H1 (cell line): ENCODE data around the gene GLYATL3. TPM values are rescaled to one million over a fixed set of nuclear protein-coding genes. Genes with fewer than 3 reads are reported as not detected.

ENCODE experiments used
- CTCF ChIA-PET: fragments of 300-600 bp; sonication (Branson Sonifier 250); formaldehyde crosslinking; loops from one replicate; lab custom pipeline; 2021; ENCODE audit not compliant: partially characterized antibody; lab: Charles Lee
- POLR2A ChIA-PET: fragments of 300-600 bp; sonication (Branson Sonifier 250); formaldehyde crosslinking; loops from one replicate; lab custom pipeline; 2021; ENCODE audit warnings: inconsistent platforms; ENCODE audit not compliant: partially characterized antibody; lab: Charles Lee
- DNase-seq, 2 experiments: peaks; one replicate each; pipeline versions ENCODE4 v3.0.0 to v3.0.0-alpha.2; 2010 to 2022; ENCODE audit warnings: low spot score in 2 of 2, low read depth in 1 of 2, mixed read lengths in 1 of 2
- FAIRE-seq: peaks from 2 replicates; lab custom pipeline; 2011; peaks lifted over from hg19 to GRCh38; lab: Jason Lieb, UNC
- H2AFZ ChIP-seq: 2 replicates; pipeline ENCODE4 v1.8.1; 2012; ENCODE audit warnings: low read length, inconsistent platforms
- H2AK5ac ChIP-seq: 2 replicates; pipeline ENCODE4 v1.6.1; 2013; ENCODE audit warnings: low read depth, low read length
- H2BK120ac ChIP-seq: replicated peaks from 2 replicates; pipeline ENCODE3; 2013; ENCODE audit warnings: low read depth, low read length, inconsistent platforms
- H2BK12ac ChIP-seq: 2 replicates; pipeline ENCODE4 v1.6.1; 2013; ENCODE audit warnings: low read depth, low read length
- H2BK15ac ChIP-seq: 2 replicates; pipeline ENCODE4 v1.6.1; 2013; ENCODE audit warnings: low read length
- H2BK20ac ChIP-seq: 2 replicates; pipeline ENCODE4 v1.6.1; 2013; ENCODE audit warnings: low read length
- H2BK5ac ChIP-seq: 2 replicates; pipeline ENCODE4 v1.6.1; 2013; ENCODE audit warnings: low read depth, low read length
- H3K14ac ChIP-seq: 2 replicates; pipeline ENCODE4 v1.6.1; 2013; ENCODE audit warnings: inconsistent platforms; ENCODE audit not compliant: insufficient read length
- H3K18ac ChIP-seq: 2 replicates; pipeline ENCODE4 v1.6.1; 2013; ENCODE audit warnings: low read length; ENCODE audit errors: extremely low read depth
- H3K23ac ChIP-seq: 2 replicates; pipeline ENCODE4 v1.6.1; 2013; ENCODE audit warnings: inconsistent platforms; ENCODE audit not compliant: insufficient read length
- H3K23me2 ChIP-seq: 2 replicates; pipeline ENCODE4 v1.6.1; 2013; ENCODE audit warnings: low read depth, low read length
- H3K27ac ChIP-seq: 2 replicates; pipeline ENCODE4 v1.6.1; 2011; ENCODE audit warnings: low read depth, low read length, inconsistent platforms
- H3K27me3 ChIP-seq, 4 experiments: replicated peaks in 1 of 4; 1 replicate in 1 of 4; 2 replicates in 3 of 4; pipeline versions ENCODE4 v1.6.1 to v1.8.1; 2011 to 2013; ENCODE audit warnings: low read length in 3 of 4, mild to moderate bottlenecking in 3 of 4, inconsistent platforms in 2 of 4, mixed read lengths in 2 of 4, moderate library complexity in 1 of 4; ENCODE audit not compliant: control insufficient read depth in 3 of 4, insufficient read depth in 3 of 4; ENCODE audit errors: extremely low read depth in 1 of 4
- H3K36me3 ChIP-seq, 4 experiments: 2 replicates each; pipeline versions ENCODE4 v1.6.1 to v1.8.1; 2011 to 2013; ENCODE audit warnings: mild to moderate bottlenecking in 4 of 4, low read length in 3 of 4, moderate library complexity in 2 of 4, control low read depth in 1 of 4, inconsistent platforms in 1 of 4; ENCODE audit not compliant: insufficient read depth in 4 of 4, control insufficient read depth in 2 of 4
- H3K4ac ChIP-seq: replicated peaks from 2 replicates; pipeline ENCODE3; 2013; ENCODE audit warnings: low read length, low read depth, mixed read lengths, inconsistent platforms; ENCODE audit not compliant: insufficient read length
- H3K4me1 ChIP-seq, 4 experiments: replicated peaks in 1 of 4; 1 replicate in 1 of 4; 2 replicates in 3 of 4; pipeline versions ENCODE4 v1.6.1 to v1.8.1; 2011 to 2013; ENCODE audit warnings: low read length in 3 of 4, inconsistent platforms in 2 of 4, mixed read lengths in 1 of 4; ENCODE audit not compliant: insufficient read depth in 4 of 4, control insufficient read depth in 3 of 4
- H3K4me2 ChIP-seq, 2 experiments: 2 replicates each; pipeline versions ENCODE4 v1.6.1 to v1.8.1; 2011 to 2013; ENCODE audit warnings: low read depth in 2 of 2, low read length in 2 of 2, control low read depth in 1 of 2, inconsistent platforms in 1 of 2, mild to moderate bottlenecking in 1 of 2; ENCODE audit not compliant: insufficient read depth in 1 of 2
- H3K4me3 ChIP-seq, 4 experiments: fragments of 200-600, 300-600 bp in 1 of 4; sonication (generic), shearing (Covaris generic), sonication (Bioruptor Twin) in 1 of 4; 2 replicates each; pipeline versions ENCODE4 v1.5.1 to v1.8.1; 2011 to 2016; ENCODE audit warnings: low read length in 4 of 4, low read depth in 3 of 4, control low read depth in 2 of 4, inconsistent platforms in 2 of 4, mild to moderate bottlenecking in 2 of 4, mixed read lengths in 1 of 4, moderate library complexity in 1 of 4; ENCODE audit not compliant: insufficient read depth in 2 of 4; ENCODE audit errors: extremely low read depth in 1 of 4
- H3K56ac ChIP-seq: replicated peaks from 2 replicates; pipeline ENCODE3; 2013; ENCODE audit warnings: low read depth, mild to moderate bottlenecking, mixed read lengths, low read length, inconsistent platforms; ENCODE audit not compliant: insufficient read length
- H3K79me1 ChIP-seq: 2 replicates; pipeline ENCODE4 v1.6.1; 2013; ENCODE audit warnings: low read depth, low read length, control low read depth
- H3K79me2 ChIP-seq, 2 experiments: 2 replicates each; pipeline versions ENCODE4 v1.6.1 to v1.8.1; 2012 to 2013; ENCODE audit warnings: low read length in 2 of 2, mild to moderate bottlenecking in 2 of 2, inconsistent platforms in 1 of 2; ENCODE audit not compliant: insufficient read depth in 2 of 2, control insufficient read depth in 1 of 2
- H3K9ac ChIP-seq, 4 experiments: replicated peaks in 1 of 4; 1 replicate in 1 of 4; 2 replicates in 3 of 4; pipeline versions ENCODE4 v1.6.1 to v1.8.1; 2011 to 2013; ENCODE audit warnings: low read depth in 3 of 4, low read length in 3 of 4, control low read depth in 2 of 4, mild to moderate bottlenecking in 2 of 4, moderate library complexity in 2 of 4, inconsistent platforms in 1 of 4; ENCODE audit errors: extremely low read depth in 1 of 4
- H3K9me3 ChIP-seq, 2 experiments: 2 replicates each; pipeline versions ENCODE4 v1.6.1 to v1.8.1; 2012 to 2013; ENCODE audit warnings: mild to moderate bottlenecking in 2 of 2, moderate library complexity in 2 of 2, control low read depth in 1 of 2, inconsistent platforms in 1 of 2, low read depth in 1 of 2, low read length in 1 of 2, mixed read lengths in 1 of 2; ENCODE audit not compliant: insufficient read depth in 2 of 2
- H4K20me1 ChIP-seq, 2 experiments: replicated peaks in 1 of 2; 2 replicates each; pipeline versions ENCODE3 to v1.8.1; 2011 to 2013; ENCODE audit warnings: inconsistent platforms in 2 of 2, low read length in 2 of 2, mild to moderate bottlenecking in 1 of 2; ENCODE audit not compliant: insufficient read depth in 2 of 2, control insufficient read depth in 1 of 2
- H4K5ac ChIP-seq: 2 replicates; pipeline ENCODE4 v1.6.1; 2013; ENCODE audit warnings: low read length, low read depth, mixed read lengths, inconsistent platforms; ENCODE audit not compliant: insufficient read length
- H4K8ac ChIP-seq: 2 replicates; pipeline ENCODE4 v1.8.0; 2013; ENCODE audit warnings: mild to moderate bottlenecking, moderate library complexity, low read length, inconsistent platforms; ENCODE audit not compliant: insufficient read depth; ENCODE audit errors: extremely low read depth
- H4K91ac ChIP-seq: replicated peaks from 2 replicates; pipeline ENCODE3; 2013; ENCODE audit warnings: low read length, mixed read lengths, inconsistent platforms; ENCODE audit not compliant: insufficient read length
- BRCA1 ChIP-seq: IDR thresholded peaks from 2 replicates; pipeline ENCODE4 v1.6.1; 2012; ENCODE audit warnings: low read depth, low read length, improper control_type of control experiment
- PHF8 ChIP-seq: fragments of 200-600 bp; sonication (generic); conservative IDR thresholded peaks from 2 replicates; pipeline ENCODE4 v1.7.1; 2012; ENCODE audit warnings: low read depth, mild to moderate bottlenecking, inconsistent platforms, low read length, moderate library complexity
- SIN3A ChIP-seq, 2 experiments: IDR thresholded peaks in 1 of 2; conservative IDR thresholded peaks in 1 of 2; 2 replicates each; pipeline ENCODE4 v1.6.1; 2011 to 2012; ENCODE audit warnings: low read length in 2 of 2, improper control_type of control experiment in 1 of 2, low read depth in 1 of 2, mild to moderate bottlenecking in 1 of 2
- SIRT6 ChIP-seq: IDR thresholded peaks from one replicate; pipeline ENCODE4 v1.7.1; 2012; ENCODE audit warnings: low read length, inconsistent platforms
- SP1 ChIP-seq: IDR thresholded peaks from 2 replicates; pipeline ENCODE4 v1.6.1; 2011; ENCODE audit warnings: low read depth, low read length
- YY1 ChIP-seq: IDR thresholded peaks from 2 replicates; pipeline ENCODE4 v1.6.1; 2011; ENCODE audit warnings: low read depth, mild to moderate bottlenecking, low read length
- WGBS, 2 experiments: shearing (Covaris generic) in 1 of 2; methylation state at CpG; one replicate each; pipeline versions ENCODE4 v1.1.6 to v1.1.7; 2013 to 2015; ENCODE audit warnings: low lambda C conversion rate in 2 of 2, mixed read lengths in 2 of 2, inconsistent platforms in 1 of 2, low coverage in 1 of 2, missing lambda C conversion rate in 1 of 2; ENCODE audit not compliant: insufficient replicate concordance in 2 of 2, insufficient coverage in 1 of 2, insufficient read length in 1 of 2; ENCODE audit errors: extremely low coverage in 1 of 2, missing lambda C conversion rate in 1 of 2; 5-methylcytosine and 5-hydroxymethylcytosine counted together
- polyA plus RNA-seq, 7 experiments: library from polyadenylated mRNA; depleted of rRNA in 3 of 7; stranded (reverse) in 5 of 7; unstranded in 2 of 7; fragments of >200 nt in 5 of 7; fragments of 200-250 nt in 2 of 7; gene quantifications; 1 replicate in 5 of 7; 2 replicates in 1 of 7; 4 replicates in 1 of 7; pipeline versions ENCODE4 v1.2.1 to v1.2.3, GENCODE V29; 2011 to 2013; ENCODE audit warnings: missing spikeins in 2 of 7, mixed read lengths in 2 of 7
- total RNA-seq: library from RNA; stranded (reverse); fragmentation: NEBNext Ultra II Directional; extraction: Animal tissue kit (Norgen Biotek cat#: 25700); gene quantifications from 2 replicates; pipeline ENCODE4 v1.2.1, GENCODE V29; 2021

The GLYATL3 gene
- total and polyA plus RNA-seq, 2 of the 8 experiments (the other 6 are each of a cell fraction or from before 2014, with no cell fraction given), result not detected

- ChIA-PET POLR2A (no interaction called here), CTCF (interaction anchor here (0.9 to 1.9 kb wide), 2 partner anchors 9 to 84 kb away, joined by 3 to 9 read pairs; no protein-coding TSS in a partner anchor)
- Histone ChIP-seq H3K79me1 (no peaks in the 10 kb centered on the region), H4K20me1 (no peaks in the 10 kb centered on the region), H3K56ac (no peak overlapping the region), H4K8ac (no peak overlapping the region), H3K23me2 (no peaks in the 10 kb centered on the region), H3K4me3 (no peak overlapping the region), H3K18ac (no peak overlapping the region), H3K4ac (no peak overlapping the region), H3K79me2 (no peaks in the 10 kb centered on the region), H3K23ac (no peak overlapping the region), H2AK5ac (no peak overlapping the region), H2BK20ac (no peak overlapping the region), H2BK15ac (no peak overlapping the region), H4K91ac (no peak overlapping the region), H3K14ac (no peak overlapping the region), H3K27ac (no peak overlapping the region), H2BK12ac (no peak overlapping the region), H3K27me3 (no peaks in the 10 kb centered on the region), H3K4me1 (peaks cover 0 to 7% (median 2%) of the 10 kb centered on the region in 4 experiments; a peak in 2 of 7 replicates), H2BK5ac (no peak overlapping the region), H2AFZ (no peak overlapping the region), H3K4me2 (no peak overlapping the region), H3K9me3 (no peaks in the 10 kb centered on the region), H4K5ac (no peak overlapping the region), H3K9ac (no peak overlapping the region), H3K36me3 (no peaks in the 10 kb centered on the region), H2BK120ac (no peak overlapping the region)
- TF ChIP-seq YY1 (no peak), SIRT6 (no peak), SIN3A (conservative IDR thresholded peaks at IDR 0.05 in 1 of 2, IDR thresholded peaks at IDR 0.05 in 1 of 2; ENCODE audit: low read depth in 1 of 2, low read length in 2 of 2) (no peak), PHF8 (no peak), BRCA1 (no peak), SP1 (no peak)
- no peak for FAIRE-seq
- DNase-seq, result no peak
- 80% methylated on average over 7 of the region's 7 CpGs; no CpG with 5 or more reads in 1 of the 2 experiments for WGBS, 2 experiments
Observed at GRCh38 chr6:49522710-49523593, 23.2 kb downstream of the GLYATL3 start.
